Gastrocnemius medialis (tissue), 4 donors: ENCODE results near the gene CDC42BPG.

Source experiments
- CTCF ChIP-seq, 5 experiments: fragments of 450-650 bp in 3 of 5; fragments of 200-600 bp in 2 of 5; sonication (generic) in 2 of 5; IDR thresholded peaks in 4 of 5; conservative IDR thresholded peaks in 1 of 5; 1 replicate in 4 of 5; 2 replicates in 1 of 5; pipeline ENCODE4 v1.5.1; 2016 to 2019; ENCODE audit warnings: antibody characterized with exemption in 5 of 5, mild to moderate bottlenecking in 3 of 5, moderate library complexity in 3 of 5
- POLR2A ChIP-seq, 2 donors: fragments of 450-650 bp; IDR thresholded peaks; one replicate each; pipeline ENCODE4 v1.6.1; 2017; ENCODE audit warnings: antibody characterized with exemption in 2 of 2, mild to moderate bottlenecking in 2 of 2, moderate library complexity in 2 of 2

GRCh38 chr11:64827451-64827839 lies 17.0 kb downstream of the CDC42BPG start:
- TF ChIP-seq CTCF (IDR thresholded peaks at IDR 0.05 in 4 of 5, conservative IDR thresholded peaks at IDR 0.05 in 1 of 5) = no peak
- no peak for TF ChIP-seq POLR2A (IDR thresholded peaks at IDR 0.05)
